Astrocyte (in vitro differentiated cells and primary cell): Measurements from ENCODE around the gene PRF1. TPM values are rescaled to one million over a fixed set of nuclear protein-coding genes. Genes with fewer than 3 reads are reported as not detected.

Experiments
- DNase-seq: peaks from one replicate; pipeline ENCODE4 v3.0.0-alpha.2; 2010; ENCODE audit warnings: low read depth
- FAIRE-seq: peaks from 2 replicates; lab custom pipeline; 2011; peaks lifted over from hg19 to GRCh38; lab: Jason Lieb, UNC
- H2AFZ ChIP-seq: 2 replicates; pipeline ENCODE4 v1.6.0; 2012; ENCODE audit warnings: low read depth, low read length, inconsistent platforms
- H3K27ac ChIP-seq: 2 replicates; pipeline ENCODE4 v1.5.1; 2011; ENCODE audit warnings: low read depth, low read length, inconsistent platforms
- H3K27me3 ChIP-seq: 2 replicates; pipeline ENCODE4 v1.6.0; 2011; ENCODE audit warnings: low read length, inconsistent platforms; ENCODE audit not compliant: insufficient read depth
- H3K36me3 ChIP-seq: 2 replicates; pipeline ENCODE4 v1.5.1; 2011; ENCODE audit warnings: low read length, inconsistent platforms; ENCODE audit not compliant: insufficient read depth
- H3K4me1 ChIP-seq: 2 replicates; pipeline ENCODE4 v1.5.1; 2011; ENCODE audit warnings: low read length, inconsistent platforms; ENCODE audit not compliant: insufficient read depth
- H3K4me2 ChIP-seq: 2 replicates; pipeline ENCODE4 v1.6.0; 2012; ENCODE audit warnings: low read length, inconsistent platforms
- H3K4me3 ChIP-seq: 2 replicates; pipeline ENCODE4 v1.5.1; 2011; ENCODE audit warnings: low read depth, mild to moderate bottlenecking, low read length, inconsistent platforms; ENCODE audit not compliant: insufficient read depth
- H3K79me2 ChIP-seq: 2 replicates; pipeline ENCODE4 v1.6.0; 2012; ENCODE audit warnings: mild to moderate bottlenecking, low read length, inconsistent platforms; ENCODE audit not compliant: insufficient read depth
- H3K9ac ChIP-seq: 2 replicates; pipeline ENCODE4 v1.6.0; 2012; ENCODE audit warnings: mild to moderate bottlenecking, low read length, inconsistent platforms
- H3K9me3 ChIP-seq: 2 replicates; pipeline ENCODE4 v1.5.1; 2012; ENCODE audit warnings: low read depth, mild to moderate bottlenecking, low read length, inconsistent platforms; ENCODE audit not compliant: insufficient read depth
- H4K20me1 ChIP-seq: 2 replicates; pipeline ENCODE4 v1.6.0; 2012; ENCODE audit warnings: low read length, inconsistent platforms; ENCODE audit not compliant: insufficient read depth
- H3K27ac Mint-ChIP-seq: one replicate; pipeline ENCODE4 v1.8.0; 2021; ENCODE audit warnings: mild to moderate bottlenecking, mixed read lengths; ENCODE audit not compliant: unreplicated experiment
- H3K27me3 Mint-ChIP-seq: one replicate; pipeline ENCODE4 v1.8.0; 2021; ENCODE audit warnings: low read depth, mixed read lengths; ENCODE audit not compliant: unreplicated experiment
- H3K36me3 Mint-ChIP-seq: one replicate; pipeline ENCODE4 v1.8.0; 2021; ENCODE audit warnings: low read depth, mixed read lengths; ENCODE audit not compliant: unreplicated experiment
- H3K4me1 Mint-ChIP-seq: one replicate; pipeline ENCODE4 v1.8.0; 2021; ENCODE audit warnings: low read depth, mixed read lengths; ENCODE audit not compliant: unreplicated experiment
- H3K4me3 Mint-ChIP-seq: one replicate; pipeline ENCODE4 v1.8.0; 2021; ENCODE audit warnings: mild to moderate bottlenecking, moderate library complexity, mixed read lengths; ENCODE audit not compliant: unreplicated experiment
- H3K9me3 Mint-ChIP-seq: one replicate; pipeline ENCODE4 v1.8.0; 2021; ENCODE audit warnings: mild to moderate bottlenecking, mixed read lengths; ENCODE audit not compliant: unreplicated experiment
- CTCF ChIP-seq: IDR thresholded peaks from 2 replicates; pipeline ENCODE4 v1.5.1; 2011; ENCODE audit warnings: low read depth, mild to moderate bottlenecking, inconsistent platforms, low read length, moderate library complexity; ENCODE audit not compliant: insufficient read depth
- EZH2 ChIP-seq: IDR thresholded peaks from 2 replicates; pipeline ENCODE4 v1.6.1; 2012; ENCODE audit warnings: mild to moderate bottlenecking, low read length, inconsistent platforms; ENCODE audit not compliant: insufficient read depth
- total RNA-seq: library from RNA; stranded (reverse); gene quantifications from 2 replicates; pipeline ENCODE4 v1.2.1, GENCODE V29; 2021

Gene PRF1
- total RNA-seq, 1 donor from 2014 or later, result 0.16 TPM

GRCh38 chr10:70571636-70572439 lies 30.7 kb downstream of the PRF1 start:
- TF ChIP-seq CTCF (no peak), EZH2 (no peak)

GRCh38 chr10:70571236-70571635 lies 31.3 kb downstream of the PRF1 start:
- Histone ChIP-seq H3K4me2 (no peak overlapping the region), H3K27me3 (peaks cover 4% of the 10 kb centered on the region), H3K4me1 (peaks cover 10% of the 10 kb centered on the region), H3K9ac (no peak overlapping the region), H3K27ac (no peak overlapping the region), H2AFZ (no peak overlapping the region), H3K9me3 (no peaks in the 10 kb centered on the region), H3K79me2 (no peaks in the 10 kb centered on the region), H3K36me3 (no peaks in the 10 kb centered on the region), H3K4me3 (no peak overlapping the region), H4K20me1 (no peaks in the 10 kb centered on the region)
- Mint-ChIP-seq H3K9me3 (no peaks in the 10 kb centered on the region), H3K27ac (no peak overlapping the region), H3K4me3 (no peak overlapping the region), H3K36me3 (no peaks in the 10 kb centered on the region), H3K4me1 (peaks cover 5% of the 10 kb centered on the region), H3K27me3 (peaks cover 42% of the 10 kb centered on the region)
- DNase-seq (no peak), FAIRE-seq (no peak)
- no peak for TF ChIP-seq CTCF
- no peak for TF ChIP-seq EZH2

More at GRCh38 chr10:70571636-70572439, 30.7 kb downstream of the PRF1 start:
- no peaks in the 10 kb centered on the region for H3K79me2 ChIP-seq
- no peaks in the 10 kb centered on the region for H3K9me3 ChIP-seq
- H3K9me3 Mint-ChIP-seq, result no peaks in the 10 kb centered on the region
- peaks cover 16% of the 10 kb centered on the region for H3K4me1 ChIP-seq
- peaks cover 4% of the 10 kb centered on the region for H3K27me3 ChIP-seq
- no peak overlapping the region for H3K4me3 ChIP-seq
- H3K4me2 ChIP-seq, result no peak overlapping the region
- no peak for DNase-seq
- no peak overlapping the region for H3K9ac ChIP-seq
- peaks cover 11% of the 10 kb centered on the region for H3K4me1 Mint-ChIP-seq
- no peaks in the 10 kb centered on the region for H3K36me3 Mint-ChIP-seq
- peaks cover 36% of the 10 kb centered on the region for H3K27me3 Mint-ChIP-seq
- FAIRE-seq, result no peak
- no peaks in the 10 kb centered on the region for H3K36me3 ChIP-seq
- H3K4me3 Mint-ChIP-seq, result no peak overlapping the region
- no peaks in the 10 kb centered on the region for H4K20me1 ChIP-seq
- H3K27ac ChIP-seq, result no peak overlapping the region
- H2AFZ ChIP-seq, result no peak overlapping the region
- H3K27ac Mint-ChIP-seq, result no peak overlapping the region
